Measurements from ENCODE around the gene ZSWIM7.

ZSWIM7 gene

DNA sequence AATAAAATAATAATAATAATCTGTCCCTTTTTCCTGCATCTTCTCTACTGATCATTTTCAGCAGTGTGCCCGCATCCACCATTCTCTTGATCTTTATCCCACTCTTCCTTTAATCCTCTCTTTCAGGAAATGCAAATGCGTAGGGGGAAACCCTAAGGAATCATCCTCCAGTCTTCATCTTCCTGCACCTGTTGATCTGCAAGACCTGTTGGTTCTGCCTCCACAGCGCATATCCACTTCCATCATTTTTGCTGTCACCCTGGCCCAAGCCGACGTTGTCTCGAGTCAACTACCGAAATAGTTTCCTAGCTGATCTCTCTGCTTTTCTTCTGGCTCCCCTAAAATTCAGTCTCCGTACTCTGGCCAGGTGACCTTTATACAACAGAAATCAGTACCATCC is 30.0 kb downstream of the ZSWIM7 start:
- TF ChIP-seq, protein P1, sequence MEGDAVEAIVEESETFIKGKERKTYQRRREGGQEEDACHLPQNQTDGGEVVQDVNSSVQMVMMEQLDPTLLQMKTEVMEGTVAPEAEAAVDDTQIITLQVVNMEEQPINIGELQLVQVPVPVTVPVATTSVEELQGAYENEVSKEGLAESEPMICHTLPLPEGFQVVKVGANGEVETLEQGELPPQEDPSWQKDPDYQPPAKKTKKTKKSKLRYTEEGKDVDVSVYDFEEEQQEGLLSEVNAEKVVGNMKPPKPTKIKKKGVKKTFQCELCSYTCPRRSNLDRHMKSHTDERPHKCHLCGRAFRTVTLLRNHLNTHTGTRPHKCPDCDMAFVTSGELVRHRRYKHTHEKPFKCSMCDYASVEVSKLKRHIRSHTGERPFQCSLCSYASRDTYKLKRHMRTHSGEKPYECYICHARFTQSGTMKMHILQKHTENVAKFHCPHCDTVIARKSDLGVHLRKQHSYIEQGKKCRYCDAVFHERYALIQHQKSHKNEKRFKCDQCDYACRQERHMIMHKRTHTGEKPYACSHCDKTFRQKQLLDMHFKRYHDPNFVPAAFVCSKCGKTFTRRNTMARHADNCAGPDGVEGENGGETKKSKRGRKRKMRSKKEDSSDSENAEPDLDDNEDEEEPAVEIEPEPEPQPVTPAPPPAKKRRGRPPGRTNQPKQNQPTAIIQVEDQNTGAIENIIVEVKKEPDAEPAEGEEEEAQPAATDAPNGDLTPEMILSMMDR (IDR thresholded peaks at IDR 0.05) = no peak
- DNase-seq (ENCODE audit: low spot score) = no peak
- H3K27ac ChIP-seq = no peak overlapping the region

GRCh38 chr17:15967706-15968399 is 31.7 kb downstream of the ZSWIM7 start:
- Histone ChIP-seq H3K4me3 (no peak overlapping the region), H3K27ac (no peak overlapping the region)
- TF ChIP-seq, protein P1 (IDR thresholded peaks at IDR 0.05) = no peak
- DNase-seq (ENCODE audit: low spot score) = no peak

More for the DNA sequence above, 30.0 kb downstream of the ZSWIM7 start:
- H3K4me3 ChIP-seq = no peak overlapping the region

- H3K4me3 ChIP-seq = no peak overlapping the region
These were observed 32.6 kb downstream of the ZSWIM7 start for GRCh38 chr17:15966879-15967248.

GRCh38 chr17:15966183-15966878 is 33.2 kb downstream of the ZSWIM7 start:
- Histone ChIP-seq H3K4me3 (no peak overlapping the region), H3K27ac (no peak overlapping the region)
- TF ChIP-seq, protein P1 (IDR thresholded peaks at IDR 0.05) = no peak
- DNase-seq (ENCODE audit: low spot score) = no peak

More at GRCh38 chr17:15966879-15967248, 32.6 kb downstream of the ZSWIM7 start:
- DNase-seq (ENCODE audit: low spot score) = no peak
- TF ChIP-seq, protein P1 (IDR thresholded peaks at IDR 0.05) = no peak
- no peak overlapping the region for H3K27ac ChIP-seq

DNA sequence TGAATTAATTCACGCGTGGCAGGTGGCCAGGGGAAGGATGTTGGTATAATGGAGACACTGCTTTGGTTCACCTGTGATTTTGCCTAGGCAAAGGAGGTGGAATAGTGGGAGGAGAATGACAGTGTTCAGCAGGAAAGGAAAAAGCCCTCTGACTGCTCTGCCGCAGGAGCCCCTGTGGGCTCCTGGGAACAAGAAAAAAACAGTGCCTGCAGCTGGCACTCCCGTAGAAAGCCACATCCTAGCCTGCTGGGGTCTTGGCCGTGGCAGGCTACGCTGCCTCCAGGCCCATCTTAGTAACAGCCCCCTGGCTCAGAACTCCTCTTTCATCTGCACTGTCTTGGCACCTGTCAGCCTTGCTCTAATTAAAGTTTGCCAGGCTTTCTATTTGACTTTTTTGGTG is 34.0 kb downstream of the ZSWIM7 start:
- no peak overlapping the region for H3K27ac ChIP-seq
- DNase-seq (ENCODE audit: low spot score) = no peak
- TF ChIP-seq, protein P1 (IDR thresholded peaks at IDR 0.05) = no peak

DNA sequence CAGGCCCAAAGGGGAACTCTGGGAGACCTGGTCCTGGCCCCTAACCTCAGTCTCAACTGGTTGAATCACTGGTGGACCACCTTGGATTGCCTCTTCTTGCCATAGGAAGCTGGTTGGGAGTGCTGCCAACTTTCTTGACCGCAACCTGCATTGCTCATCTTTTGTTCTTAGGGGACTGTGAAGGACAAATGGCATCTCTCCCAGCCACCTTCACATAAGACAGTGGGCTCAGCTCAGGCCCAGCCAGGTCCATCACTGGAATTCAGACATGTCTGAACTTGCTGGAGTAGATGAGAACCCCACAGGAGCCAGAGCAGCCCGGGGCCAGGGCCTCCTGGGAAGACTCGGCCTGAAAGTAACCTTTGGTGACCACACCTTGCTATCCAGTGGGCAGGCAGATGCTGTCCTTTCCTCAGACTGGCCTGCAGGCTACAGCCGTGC is 35.8 kb downstream of the ZSWIM7 start:
- TF ChIP-seq, protein P1 (IDR thresholded peaks at IDR 0.05) = no peak
- no peak for DNase-seq (ENCODE audit: low spot score)
- Histone ChIP-seq H3K4me3 (no peak overlapping the region), H3K27ac (no peak overlapping the region)

More for the DNA sequence above, 34.0 kb downstream of the ZSWIM7 start:
- no peak overlapping the region for H3K4me3 ChIP-seq

DNA sequence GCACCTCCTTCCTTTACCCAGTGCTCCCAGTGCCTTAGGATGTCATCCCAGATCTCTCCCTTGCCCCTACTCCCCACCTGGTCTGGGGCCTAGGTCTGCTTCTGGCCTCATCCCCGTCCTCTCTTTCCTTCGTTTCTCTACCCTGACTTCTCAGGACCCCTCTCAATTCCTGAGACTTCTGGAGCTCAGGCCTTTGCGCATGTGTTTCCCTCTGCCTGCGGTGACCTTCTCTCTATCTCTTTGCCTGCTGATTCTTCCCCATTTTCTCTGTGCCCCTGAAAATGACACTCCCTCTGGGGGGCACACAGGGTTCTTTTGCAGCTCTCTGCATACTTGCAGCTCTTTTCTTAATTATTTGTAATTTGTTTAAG is 41.0 kb downstream of the ZSWIM7 start:
- no peak overlapping the region for H3K27ac ChIP-seq
- TF ChIP-seq, protein P1 (IDR thresholded peaks at IDR 0.05) = no peak
- H3K4me3 ChIP-seq = no peak overlapping the region
- DNase-seq (ENCODE audit: low spot score) = no peak
